IPS-18c (cell line): ENCODE data around the gene SCN5A.
"Not testable (repeated sequence)": the region's sequence is repeated elsewhere in the genome, so short reads cannot be mapped to it uniquely, and the experiment has no call there.

Source experiments
- H3K4me3 ChIP-seq: 2 replicates; pipeline ENCODE4 v1.7.0; 2013; ENCODE audit warnings: low read depth, mild to moderate bottlenecking, low read length, moderate library complexity; ENCODE audit not compliant: insufficient read depth
- H3K9me3 ChIP-seq: one replicate; pipeline ENCODE4 v1.6.1; 2013; ENCODE audit warnings: mild to moderate bottlenecking, low read length, moderate library complexity; ENCODE audit not compliant: control insufficient read depth, insufficient read depth

Gene SCN5A

GRCh38 chr3:38578551-38578950 lies 70.9 kb downstream of the SCN5A start:
- Histone ChIP-seq H3K4me3 (no peak overlapping the region), H3K9me3 (no peaks in the 10 kb centered on the region)

- H3K9me3 ChIP-seq = no peaks in the 10 kb centered on the region
- H3K4me3 ChIP-seq = no peak overlapping the region
These were observed 71.4 kb downstream of the SCN5A start for GRCh38 chr3:38578081-38578475.

GRCh38 chr3:38577371-38578080 lies 72.0 kb downstream of the SCN5A start:
- Histone ChIP-seq H3K9me3 (no peaks in the 10 kb centered on the region), H3K4me3 (no peak overlapping the region)

GRCh38 chr3:38576526-38577370 lies 72.7 kb downstream of the SCN5A start:
- no peaks in the 10 kb centered on the region for H3K9me3 ChIP-seq
- no peak overlapping the region for H3K4me3 ChIP-seq

- H3K4me3 ChIP-seq = no peak overlapping the region
- no peaks in the 10 kb centered on the region for H3K9me3 ChIP-seq
These were observed 73.4 kb downstream of the SCN5A start for GRCh38 chr3:38576131-38576525.

GRCh38 chr3:38575279-38575843 lies 74.1 kb downstream of the SCN5A start:
- H3K4me3 ChIP-seq = no peak overlapping the region
- H3K9me3 ChIP-seq = no peaks in the 10 kb centered on the region

GRCh38 chr3:38574411-38575278 lies 74.8 kb downstream of the SCN5A start:
- Histone ChIP-seq H3K4me3 (no peak overlapping the region), H3K9me3 (no peaks in the 10 kb centered on the region)

- Histone ChIP-seq H3K9me3 (no peaks in the 10 kb centered on the region), H3K4me3 (no peak overlapping the region)
These were observed 75.9 kb downstream of the SCN5A start for GRCh38 chr3:38573556-38573955.

GRCh38 chr3:38573111-38573510 lies 76.4 kb downstream of the SCN5A start:
- H3K9me3 ChIP-seq = no peaks in the 10 kb centered on the region
- no peak overlapping the region for H3K4me3 ChIP-seq

GRCh38 chr3:38567498-38567897 lies 82.0 kb downstream of the SCN5A start:
- H3K4me3 ChIP-seq = no peak overlapping the region
- no peaks in the 10 kb centered on the region for H3K9me3 ChIP-seq

GRCh38 chr3:38566794-38567193 lies 82.7 kb downstream of the SCN5A start:
- not testable (repeated sequence) for H3K4me3 ChIP-seq, H3K9me3 ChIP-seq

- no peak overlapping the region for H3K4me3 ChIP-seq
These were observed 83.3 kb downstream of the SCN5A start for GRCh38 chr3:38566215-38566528.

GRCh38 chr3:38565339-38566214 lies 83.9 kb downstream of the SCN5A start:
- Histone ChIP-seq H3K4me3 (no peak overlapping the region), H3K9me3 (no peaks in the 10 kb centered on the region)

More at GRCh38 chr3:38566215-38566528, 83.3 kb downstream of the SCN5A start:
- no peaks in the 10 kb centered on the region for H3K9me3 ChIP-seq

GRCh38 chr3:38564631-38565338 lies 84.7 kb downstream of the SCN5A start:
- Histone ChIP-seq H3K9me3 (no peaks in the 10 kb centered on the region), H3K4me3 (no peak overlapping the region)

GRCh38 chr3:38563886-38564270 lies 85.6 kb downstream of the SCN5A start:
- no peaks in the 10 kb centered on the region for H3K9me3 ChIP-seq
- H3K4me3 ChIP-seq = no peak overlapping the region
